ENCODE results near the gene DGCR6L.
"Not testable (repeated sequence)": the region's sequence is repeated elsewhere in the genome, so short reads cannot be mapped to it uniquely, and the experiment has no call there.

Gene DGCR6L

GRCh38 chr22:20319745-20320658 lies at the start of gene DGCR6L:
DGCR6L (minus strand) TSS chr22:20320060; CDS start chr22:20319988, 72 bp downstream.
- DNase-seq (ENCODE audit: low spot score), result peak; percentile 92

DNA sequence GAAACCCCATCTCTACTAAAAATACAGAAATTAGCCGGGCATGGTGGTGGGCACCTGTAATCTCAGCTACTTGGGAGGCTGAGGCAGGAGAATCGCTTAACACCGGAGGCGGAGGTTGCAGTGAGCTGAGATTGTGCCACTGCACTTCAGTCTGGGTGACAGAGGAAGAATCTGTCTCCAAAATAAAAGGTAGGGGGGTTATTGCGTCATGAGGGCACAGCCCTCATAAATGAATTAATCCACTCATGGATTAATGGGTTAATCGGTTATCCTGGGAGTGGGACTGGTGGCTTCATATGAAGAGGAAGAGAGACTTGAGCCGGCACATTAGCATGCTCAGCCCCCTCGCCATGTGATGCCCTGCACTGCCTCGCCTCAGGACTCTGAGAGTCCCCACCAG lies 49.0 kb upstream of the DGCR6L start:
- not testable (repeated sequence) for DNase-seq (ENCODE audit: low spot score)

DNA sequence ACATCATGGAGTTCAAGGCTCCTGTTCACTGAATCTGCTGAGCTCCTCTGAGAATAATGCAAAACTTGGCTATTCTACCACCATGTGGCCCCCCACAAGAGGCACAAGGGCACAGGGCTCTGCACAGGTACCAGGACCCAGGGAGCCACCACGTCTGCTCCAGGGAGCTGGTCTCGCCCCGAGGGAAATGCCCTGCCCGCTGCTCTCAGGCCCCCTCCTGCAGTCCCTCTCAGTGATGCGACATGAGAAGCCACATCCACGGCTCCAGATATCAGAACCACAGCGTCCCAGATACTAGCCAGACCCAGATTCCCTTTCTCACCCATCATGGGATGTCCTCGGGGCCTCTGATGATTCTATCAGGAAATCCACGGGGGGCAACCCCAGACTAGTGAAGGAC lies 47.0 kb upstream of the DGCR6L start:
- not testable (repeated sequence) for DNase-seq (ENCODE audit: low spot score)

DNA sequence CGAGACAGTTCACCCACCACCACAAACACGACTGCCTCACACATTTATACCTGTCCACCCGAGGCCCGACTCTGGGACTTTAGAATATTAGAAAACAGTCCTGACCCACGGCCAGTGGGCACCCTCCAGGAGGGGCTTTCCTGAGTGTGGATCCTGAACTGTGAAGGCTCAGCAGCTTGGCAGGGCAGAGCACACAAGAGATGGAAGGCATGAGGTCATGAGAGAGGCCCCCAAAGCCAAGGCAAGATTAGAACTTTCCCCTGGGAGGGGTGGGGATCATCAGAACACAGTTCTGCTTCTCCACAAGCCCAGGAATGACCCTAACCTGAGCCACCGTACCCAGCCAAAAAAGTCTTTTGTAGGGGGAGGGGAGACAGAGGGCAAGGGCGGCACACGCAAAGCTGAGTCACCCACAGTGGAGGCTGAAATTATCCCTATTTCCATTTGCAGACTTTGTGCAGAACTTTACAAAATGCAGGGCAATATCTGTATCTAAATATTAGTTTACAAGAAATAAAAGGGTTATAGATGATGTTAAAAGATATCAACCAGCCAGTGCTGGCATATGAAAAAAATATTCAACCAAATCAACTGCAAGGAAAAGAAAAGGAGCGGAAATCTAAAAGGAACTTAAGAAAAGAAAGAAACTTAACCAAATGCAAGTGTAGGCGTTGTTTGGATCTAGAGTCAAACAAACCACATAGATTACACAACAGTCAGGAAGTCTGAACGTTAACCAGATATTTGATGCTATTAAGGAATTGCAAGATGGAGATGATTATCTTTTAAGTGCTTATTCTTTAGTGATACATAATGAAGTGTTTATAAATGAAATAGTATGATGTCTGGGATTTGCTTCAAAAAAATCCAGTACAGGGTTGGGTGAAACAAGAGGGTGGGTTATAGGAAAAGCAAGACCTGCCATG lies 44.7 kb upstream of the DGCR6L start:
- not testable (repeated sequence) for DNase-seq (ENCODE audit: low spot score)

GRCh38 chr22:20362403-20362802 lies 42.5 kb upstream of the DGCR6L start:
- not testable (repeated sequence) for DNase-seq (ENCODE audit: low spot score)

DNA sequence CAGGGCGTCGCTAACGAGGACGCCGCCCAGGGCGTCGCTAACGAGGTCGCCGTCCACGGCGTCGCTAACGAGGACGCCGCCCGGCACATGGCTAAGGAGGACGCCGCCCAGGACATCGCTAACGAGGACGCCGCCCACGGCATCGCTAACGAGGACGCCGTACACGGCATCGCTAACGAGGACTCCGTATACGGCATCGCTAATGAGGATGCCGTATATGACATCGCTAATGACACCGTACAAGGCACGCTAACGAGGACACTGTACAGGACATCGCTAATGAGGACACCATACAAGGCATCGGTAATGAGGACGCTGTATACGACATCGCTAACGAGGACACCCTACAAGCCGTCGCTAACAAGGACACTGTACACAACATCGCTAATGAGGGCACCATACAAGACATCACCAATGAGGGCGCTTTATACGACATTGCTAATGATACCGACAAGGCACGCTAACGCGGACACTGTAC lies 41.9 kb upstream of the DGCR6L start:
- DNase-seq (ENCODE audit: low spot score), result not testable (repeated sequence)

DNA sequence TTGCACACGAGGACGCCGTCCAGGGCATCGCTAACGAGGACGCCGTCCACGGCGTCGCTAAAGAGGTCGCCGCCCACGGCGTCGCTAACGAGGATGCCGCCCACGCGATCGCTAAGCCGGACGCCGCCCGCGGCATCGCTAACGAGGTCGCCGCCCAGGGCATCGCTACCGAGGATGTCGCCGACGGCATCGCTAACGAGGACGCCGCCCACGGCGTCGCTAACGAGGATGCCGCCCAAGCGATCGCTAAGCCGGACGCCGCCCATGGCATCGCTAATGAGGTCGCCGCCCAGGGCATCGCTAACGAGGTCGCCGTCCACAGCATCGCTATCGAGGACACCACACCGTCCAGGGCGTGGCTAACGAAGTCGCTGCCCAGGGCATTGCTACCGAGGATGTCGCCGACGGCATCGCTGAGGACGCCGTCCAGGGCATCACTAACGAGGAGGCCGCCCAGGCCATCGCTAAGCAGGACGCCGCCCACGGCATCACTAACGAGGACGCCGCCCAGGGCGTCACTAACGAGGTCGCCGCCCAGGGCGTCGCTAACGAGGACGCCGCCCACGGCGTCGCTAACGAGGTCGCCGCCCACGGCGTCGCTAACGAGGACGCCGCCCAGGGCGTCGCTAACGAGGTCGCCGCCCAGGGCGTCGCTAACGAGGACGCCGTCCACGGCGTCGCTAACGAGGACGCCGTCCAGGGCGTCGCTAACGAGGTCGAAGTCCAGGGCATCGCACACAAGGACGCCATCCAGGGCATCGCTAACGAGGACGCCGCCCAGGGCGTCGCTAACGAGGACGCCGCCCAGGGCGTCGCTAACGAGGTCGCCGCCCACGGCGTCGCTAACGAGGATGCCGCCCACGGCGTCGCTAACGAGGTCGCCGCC lies 41.2 kb upstream of the DGCR6L start:
- DNase-seq (ENCODE audit: low spot score), result not testable (repeated sequence)

DNA sequence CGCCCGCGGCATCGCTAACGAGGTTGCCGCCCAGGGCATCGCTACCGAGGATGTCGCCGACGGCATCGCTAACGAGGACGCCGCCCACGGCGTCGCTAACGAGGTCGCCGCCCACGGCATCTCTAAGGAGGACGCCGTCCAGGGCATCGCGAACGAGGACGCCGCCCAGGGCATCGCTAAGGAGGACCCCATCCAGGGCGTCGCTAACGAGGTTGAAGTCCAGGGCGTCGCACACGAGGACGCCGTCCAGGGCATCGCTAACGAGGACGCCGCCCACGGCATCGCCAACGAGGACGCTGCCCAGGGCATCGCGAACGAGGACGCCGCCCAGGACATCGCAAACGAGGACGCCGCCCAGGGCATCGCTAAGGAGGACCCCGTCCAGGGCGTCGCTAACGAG lies 40.4 kb upstream of the DGCR6L start:
- DNase-seq (ENCODE audit: low spot score), result not testable (repeated sequence)

- not testable (repeated sequence) for DNase-seq (ENCODE audit: low spot score)
These were observed 38.8 kb upstream of the DGCR6L start for GRCh38 chr22:20358503-20359239.

DNA sequence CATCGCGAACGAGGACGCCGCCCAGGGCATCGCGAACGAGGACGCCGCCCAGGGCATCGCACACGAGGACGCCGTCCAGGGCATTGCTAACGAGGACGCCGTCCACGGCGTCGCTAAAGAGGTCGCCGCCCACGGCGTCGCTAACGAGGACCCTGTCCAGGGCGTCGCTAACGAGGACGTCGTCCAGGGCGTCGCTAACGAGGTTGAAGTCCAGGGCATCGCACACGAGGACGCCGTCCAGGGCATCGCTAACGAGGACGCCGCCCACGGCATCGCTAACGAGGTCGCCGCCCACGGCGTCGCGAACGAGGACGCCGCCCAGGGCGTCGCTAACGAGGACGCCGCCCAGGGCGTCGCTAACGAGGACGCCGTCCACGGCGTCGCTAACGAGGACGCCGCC lies 38.1 kb upstream of the DGCR6L start:
- DNase-seq (ENCODE audit: low spot score), result not testable (repeated sequence)

- not testable (repeated sequence) for DNase-seq (ENCODE audit: low spot score)
These were observed 37.0 kb upstream of the DGCR6L start for GRCh38 chr22:20356906-20357305.

GRCh38 chr22:20355939-20356636 lies 36.2 kb upstream of the DGCR6L start:
- DNase-seq (ENCODE audit: low spot score), result not testable (repeated sequence)

- DNase-seq (ENCODE audit: low spot score), result no peak
These were observed 34.5 kb upstream of the DGCR6L start for GRCh38 chr22:20354238-20354975.

DNA sequence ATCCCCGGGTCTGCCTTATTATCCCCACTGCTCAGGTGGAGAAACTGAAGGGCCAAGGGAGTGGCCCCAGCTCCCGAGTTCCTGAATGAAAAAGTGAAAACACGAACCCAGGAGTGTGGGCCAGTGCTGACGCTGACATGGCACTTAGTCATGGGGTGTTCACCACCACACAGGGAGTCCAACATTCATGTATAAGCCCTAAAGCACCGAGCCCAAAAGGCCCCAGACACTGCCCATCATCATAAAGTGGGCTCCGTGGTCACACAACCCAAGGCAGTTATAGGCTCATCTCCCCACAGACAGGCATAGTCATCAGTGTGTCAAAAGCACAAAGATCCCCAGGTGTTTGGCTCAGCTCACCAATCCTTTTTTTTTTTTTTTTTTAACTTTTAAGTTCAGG lies 32.7 kb upstream of the DGCR6L start:
- DNase-seq (ENCODE audit: low spot score), result not testable (repeated sequence)

- not testable (repeated sequence) for DNase-seq (ENCODE audit: low spot score)
These were observed 26.7 kb upstream of the DGCR6L start for GRCh38 chr22:20346553-20346952.

DNA sequence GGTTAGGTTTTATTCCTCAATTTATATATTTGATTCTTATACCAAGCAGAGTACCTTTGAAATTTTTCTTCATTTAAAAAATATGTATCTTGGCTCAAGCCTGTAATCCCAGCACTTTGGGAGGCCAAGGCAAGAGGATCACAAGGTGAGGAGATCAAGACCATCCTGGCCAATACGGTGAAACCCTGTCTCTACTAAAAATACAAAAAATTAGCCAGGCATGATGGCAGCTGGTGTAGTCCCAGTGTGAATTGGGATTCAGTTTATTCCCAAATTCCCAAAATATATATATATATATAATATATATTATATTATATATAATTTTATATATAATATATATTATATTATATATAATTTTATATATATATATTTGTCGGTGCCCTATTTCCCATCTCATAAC lies 18.4 kb upstream of the DGCR6L start:
- not testable (repeated sequence) for DNase-seq (ENCODE audit: low spot score)

DNA sequence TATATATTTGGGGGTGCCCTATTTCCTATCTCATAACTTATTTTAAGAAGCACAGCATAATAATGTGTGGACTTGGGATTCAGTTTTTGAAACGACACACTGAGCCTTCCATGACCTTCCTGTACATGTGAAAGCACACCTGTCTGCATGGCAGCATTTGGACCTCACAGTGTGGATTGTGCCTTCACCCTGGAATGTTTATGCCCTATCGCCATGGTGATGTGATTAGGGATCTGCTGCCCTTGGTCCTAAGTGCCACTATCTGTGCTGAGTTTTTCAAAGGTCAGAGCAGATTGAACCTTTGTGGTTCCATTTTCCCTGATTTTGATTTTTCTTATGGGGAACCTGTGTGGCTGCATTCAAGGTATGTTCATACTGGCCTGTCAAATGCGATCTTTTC lies 17.9 kb upstream of the DGCR6L start:
- not testable (repeated sequence) for DNase-seq (ENCODE audit: low spot score)

DNA sequence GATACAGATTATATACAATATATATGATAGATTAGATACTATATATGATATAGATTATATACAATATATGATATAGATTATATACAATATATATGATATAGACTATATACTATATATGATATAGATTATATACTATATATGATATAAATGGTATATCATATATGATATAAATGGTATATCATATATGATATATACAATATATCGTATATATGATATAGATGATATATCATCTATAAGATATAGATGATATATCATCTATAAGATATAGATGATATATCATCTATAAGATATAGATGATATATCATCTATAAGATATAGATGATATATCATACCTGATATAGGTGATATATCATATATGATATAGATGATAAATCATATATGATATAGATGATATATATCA lies 16.7 kb upstream of the DGCR6L start:
- DNase-seq (ENCODE audit: low spot score), result not testable (repeated sequence)

GRCh38 chr22:20328569-20328930 lies 8.7 kb upstream of the DGCR6L start:
- DNase-seq (ENCODE audit: low spot score), result not testable (repeated sequence)
